ENCODE results near the gene COQ3. TPM values are rescaled to one million over a fixed set of nuclear protein-coding genes. Genes with fewer than 3 reads are reported as not detected.
"Not testable (repeated sequence)": the region's sequence is repeated elsewhere in the genome, so short reads cannot be mapped to it uniquely, and the experiment has no call there.

COQ3 gene
- polyA plus RNA-seq, 3 donors, result 4.8 to 12.5 (median 11.4) TPM

DNA sequence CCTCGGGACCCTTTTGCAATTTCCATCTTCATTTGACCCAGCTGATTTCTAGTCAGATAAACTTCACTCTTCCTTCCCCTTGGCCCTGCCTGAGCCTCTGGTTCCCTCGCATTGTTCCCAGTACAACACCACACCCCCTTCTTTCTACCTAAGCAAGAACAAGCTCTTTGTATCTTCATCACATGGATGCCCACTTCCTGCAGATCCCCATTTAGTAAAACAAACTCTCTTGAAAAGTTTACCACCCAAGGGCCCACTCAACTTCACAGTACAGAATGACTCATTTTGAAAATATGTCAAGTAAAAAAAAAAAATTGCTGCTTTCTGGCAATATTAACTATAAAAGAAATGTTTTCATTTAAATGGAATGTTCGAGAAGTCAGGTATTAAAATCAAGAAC lies 49.7 kb downstream of the COQ3 start:
- no peak overlapping the region for H3K27ac ChIP-seq (ENCODE audit: low read depth, low read length)
- 34 to 52% (median 36%) methylated on average over 3 of the region's 3 CpGs for WGBS, 3 donors

DNA sequence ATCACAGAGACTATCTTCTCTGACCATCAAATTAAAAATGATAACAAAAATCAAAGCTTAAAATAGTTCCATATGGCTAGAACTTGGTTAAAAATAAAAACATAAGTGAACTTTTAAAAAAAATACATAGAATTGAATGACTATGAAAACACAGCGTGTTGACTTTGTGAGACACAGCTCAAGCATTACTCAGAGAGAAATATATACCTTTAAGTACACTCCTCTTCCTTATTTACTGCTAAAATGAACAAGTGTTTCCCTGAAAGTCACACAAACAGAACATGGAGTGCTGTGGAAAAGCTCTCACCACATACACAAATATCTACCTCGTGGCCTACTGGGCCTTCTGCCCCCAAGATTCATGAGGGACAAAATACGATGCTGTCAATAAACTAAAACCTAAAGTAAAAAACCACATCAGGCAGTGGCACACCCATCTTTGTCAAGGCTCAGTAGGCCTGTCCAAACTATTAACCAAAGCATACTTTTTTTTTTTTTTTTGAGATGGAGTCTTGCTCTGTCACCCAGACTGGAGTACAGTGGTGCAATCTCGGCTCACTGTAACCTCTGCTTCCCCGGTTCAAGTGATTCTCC lies 52.0 kb downstream of the COQ3 start:
- WGBS, 3 donors, result 87 to 92% (median 89%) methylated on average over 5 of the region's 5 CpGs
- no peak overlapping the region for H3K27ac ChIP-seq (ENCODE audit: low read depth, low read length)

- 52 to 58% (median 56%) methylated on average over 2 of the region's 2 CpGs for WGBS, 3 donors
- H3K27ac ChIP-seq (ENCODE audit: low read depth, low read length), result no peak overlapping the region
Measured at GRCh38 chr6:99338188-99338587, 55.8 kb downstream of the COQ3 start.

- WGBS, 3 donors, result 70 to 81% (median 75%) methylated on average over 6 of the region's 6 CpGs
Measured at GRCh38 chr6:99335298-99335697, 58.7 kb downstream of the COQ3 start.

DNA sequence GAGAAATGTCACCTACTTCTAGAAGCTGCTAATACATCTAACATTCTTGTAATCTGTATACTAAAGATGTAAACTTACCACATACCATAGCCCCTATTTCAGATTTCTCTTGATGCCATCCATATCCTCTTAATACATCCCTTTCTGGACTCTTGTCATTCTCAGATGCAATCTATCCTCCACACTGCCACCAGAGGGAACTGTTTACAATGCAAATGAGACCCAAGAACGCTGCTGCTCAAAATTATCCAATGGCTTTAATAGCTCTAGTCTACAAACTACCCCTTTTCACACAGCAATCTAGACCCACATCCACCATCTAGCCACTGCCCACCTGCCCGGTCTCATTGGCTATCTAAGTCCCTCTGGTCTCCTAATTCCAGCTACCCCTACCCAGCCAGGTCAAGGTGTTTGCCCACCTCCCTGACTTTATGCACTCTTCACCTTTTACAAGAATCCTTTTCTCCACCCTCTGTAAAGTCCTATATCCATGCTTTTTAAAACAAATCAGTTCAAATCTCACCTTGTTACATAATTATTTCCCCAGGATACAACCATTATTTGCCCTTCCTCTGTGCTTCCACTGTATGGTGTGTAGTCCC lies 59.4 kb downstream of the COQ3 start:
- no peak overlapping the region for H3K27ac ChIP-seq (ENCODE audit: low read depth, low read length)
- 28 to 53% (median 40%) methylated on average over 2 of the region's 2 CpGs for WGBS, 3 donors

More at GRCh38 chr6:99335298-99335697, 58.7 kb downstream of the COQ3 start:
- H3K27ac ChIP-seq (ENCODE audit: low read depth, low read length), result not testable (repeated sequence)

- 83 to 86% (median 85%) methylated on average over 6 of the region's 6 CpGs for WGBS, 3 donors
- H3K27ac ChIP-seq (ENCODE audit: low read depth, low read length), result no peak overlapping the region
Measured at GRCh38 chr6:99333068-99333467, 60.9 kb downstream of the COQ3 start.

DNA sequence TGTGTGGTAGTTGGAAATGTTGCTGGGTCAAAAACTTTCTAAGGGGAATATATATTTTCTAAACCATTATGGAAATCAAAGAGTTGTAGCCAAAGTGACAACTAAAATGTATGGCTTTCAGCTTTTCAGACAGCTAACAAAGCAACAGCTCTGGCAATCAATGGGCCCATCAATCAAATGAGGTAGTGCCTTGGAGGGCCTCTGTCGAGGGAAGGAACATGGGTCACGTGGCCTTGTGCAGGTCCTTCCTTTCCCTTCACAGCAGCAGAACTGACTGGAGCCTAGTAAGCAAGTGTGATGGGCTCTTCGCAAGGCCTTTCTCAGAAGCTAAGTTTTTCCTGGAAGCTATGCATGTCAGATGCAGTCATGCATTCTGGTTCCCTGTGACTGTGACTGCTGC lies 62.5 kb downstream of the COQ3 start:
- no peak overlapping the region for H3K27ac ChIP-seq (ENCODE audit: low read depth, low read length)
- WGBS, 3 donors, result 53 to 79% (median 76%) methylated on average over 3 of the region's 3 CpGs

GRCh38 chr6:99330159-99330558 lies 63.8 kb downstream of the COQ3 start:
- 0 to 8% (median 5%) methylated on average over 2 of the region's 2 CpGs for WGBS, 3 donors
- H3K27ac ChIP-seq (ENCODE audit: low read depth, low read length), result no peak overlapping the region

DNA sequence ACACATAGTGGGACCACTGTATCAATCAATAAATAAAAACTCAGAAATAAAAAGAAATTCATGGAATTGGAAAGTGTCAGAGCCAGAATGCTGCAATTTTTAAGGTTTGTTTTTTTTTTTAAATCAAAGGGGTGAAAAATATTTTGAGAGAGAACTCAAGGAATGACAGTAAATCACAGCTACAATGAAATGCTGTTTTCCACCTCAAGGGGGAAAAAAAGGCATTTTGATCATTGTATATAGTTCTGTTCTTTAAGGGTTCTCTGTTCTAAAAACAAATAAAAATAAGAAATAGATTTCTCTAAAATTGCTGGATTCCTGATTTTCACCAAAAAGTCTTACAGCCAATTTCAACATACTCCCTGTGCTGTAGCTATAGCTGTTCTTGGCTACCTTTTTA lies 69.0 kb downstream of the COQ3 start:
- no peak overlapping the region for H3K27ac ChIP-seq (ENCODE audit: low read depth, low read length)

Other genes with a start within 250 kb of the COQ3 start
- 1 to 10 TPM in 1 of 3 donors, under 1 TPM in 1, not detected in 1; 0.09 to 1.1 TPM for gene FAXC, start 44.5 kb downstream of the COQ3 start, polyA plus RNA-seq
- 10 to 100 TPM; 22.3 to 36.6 (median 25.2) TPM for gene PNISR, start 31.1 kb upstream of the COQ3 start, polyA plus RNA-seq
- 1 to 10 TPM; 1.8 to 3.7 (median 3.3) TPM for gene USP45, start 121.2 kb upstream of the COQ3 start, polyA plus RNA-seq
- gene CCNC, start 174.5 kb upstream of the COQ3 start, polyA plus RNA-seq, result 10 to 100 TPM; 25.2 to 41.7 (median 32.6) TPM
- gene PRDM13, start 212.6 kb upstream of the COQ3 start, polyA plus RNA-seq, result under 1 TPM in 1 of 3 donors, not detected in 2; 0.02 TPM

All from adipose tissue (tissue), 3 donors.